Cardiac fibroblast (primary cell): Measurements from ENCODE around the gene TNNI3K.

Experiments used
- DNase-seq, 2 donors: peaks; one replicate each; pipeline versions ENCODE4 v3.0.0 to v3.0.0-alpha.2; 2010; ENCODE audit warnings: low read depth in 2 of 2
- H3K4me3 ChIP-seq, 2 donors: replicated peaks in 1 of 2; 1 replicate in 1 of 2; 2 replicates in 1 of 2; pipeline ENCODE4 v1.5.1; 2011; ENCODE audit warnings: low read depth in 2 of 2, low read length in 2 of 2, mild to moderate bottlenecking in 2 of 2, moderate library complexity in 1 of 2
- TF ChIP-seq, protein P1 (sequence below): IDR thresholded peaks from one replicate; pipeline ENCODE4 v1.5.1; 2011; ENCODE audit warnings: low read depth, mild to moderate bottlenecking, low read length, inconsistent platforms

TNNI3K gene

DNA sequence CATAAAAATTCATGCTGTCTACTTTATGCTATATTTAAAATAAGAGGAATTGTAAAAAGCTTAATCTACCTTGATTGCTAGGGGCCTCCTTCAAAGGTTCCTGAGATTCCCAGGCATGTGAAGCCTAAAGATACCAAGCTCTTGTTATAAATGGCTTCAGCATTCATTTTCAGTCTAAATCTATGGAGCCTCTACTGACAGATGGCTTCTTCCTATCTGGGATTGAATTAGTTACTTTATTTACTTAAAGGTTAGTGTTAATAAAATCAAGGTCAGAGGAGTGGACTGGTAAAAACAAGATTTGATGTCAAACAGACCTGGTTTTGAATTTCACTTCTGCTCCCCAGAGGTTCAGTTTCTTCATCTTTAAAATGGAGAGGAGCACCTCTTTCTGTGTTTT, 93.7 kb downstream of the TNNI3K start:
- H3K4me3 ChIP-seq = no peak overlapping the region
- TF ChIP-seq, protein P1, sequence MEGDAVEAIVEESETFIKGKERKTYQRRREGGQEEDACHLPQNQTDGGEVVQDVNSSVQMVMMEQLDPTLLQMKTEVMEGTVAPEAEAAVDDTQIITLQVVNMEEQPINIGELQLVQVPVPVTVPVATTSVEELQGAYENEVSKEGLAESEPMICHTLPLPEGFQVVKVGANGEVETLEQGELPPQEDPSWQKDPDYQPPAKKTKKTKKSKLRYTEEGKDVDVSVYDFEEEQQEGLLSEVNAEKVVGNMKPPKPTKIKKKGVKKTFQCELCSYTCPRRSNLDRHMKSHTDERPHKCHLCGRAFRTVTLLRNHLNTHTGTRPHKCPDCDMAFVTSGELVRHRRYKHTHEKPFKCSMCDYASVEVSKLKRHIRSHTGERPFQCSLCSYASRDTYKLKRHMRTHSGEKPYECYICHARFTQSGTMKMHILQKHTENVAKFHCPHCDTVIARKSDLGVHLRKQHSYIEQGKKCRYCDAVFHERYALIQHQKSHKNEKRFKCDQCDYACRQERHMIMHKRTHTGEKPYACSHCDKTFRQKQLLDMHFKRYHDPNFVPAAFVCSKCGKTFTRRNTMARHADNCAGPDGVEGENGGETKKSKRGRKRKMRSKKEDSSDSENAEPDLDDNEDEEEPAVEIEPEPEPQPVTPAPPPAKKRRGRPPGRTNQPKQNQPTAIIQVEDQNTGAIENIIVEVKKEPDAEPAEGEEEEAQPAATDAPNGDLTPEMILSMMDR = no peak
- DNase-seq = no peak

DNA sequence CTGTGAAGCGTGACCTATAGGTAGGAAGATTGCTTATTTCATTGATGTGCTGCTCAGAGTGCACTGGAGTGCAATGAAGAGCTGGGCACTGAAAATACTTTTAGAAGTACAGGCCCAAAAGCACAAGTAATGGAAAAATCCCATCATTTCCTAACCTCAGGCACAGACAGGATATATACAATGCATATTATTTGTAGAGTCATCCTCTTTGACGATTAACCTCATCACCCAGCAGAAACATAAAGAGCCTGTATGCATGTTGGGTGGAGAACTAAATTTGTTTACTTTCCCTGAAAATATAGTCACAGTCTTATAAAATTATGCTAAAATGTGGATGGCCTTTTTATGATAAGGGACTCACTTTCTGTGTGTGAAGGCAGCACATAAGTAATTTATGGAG, 98.1 kb downstream of the TNNI3K start:
- TF ChIP-seq, protein P1 = no peak
- H3K4me3 ChIP-seq = no peak overlapping the region
- DNase-seq = no peak

DNA sequence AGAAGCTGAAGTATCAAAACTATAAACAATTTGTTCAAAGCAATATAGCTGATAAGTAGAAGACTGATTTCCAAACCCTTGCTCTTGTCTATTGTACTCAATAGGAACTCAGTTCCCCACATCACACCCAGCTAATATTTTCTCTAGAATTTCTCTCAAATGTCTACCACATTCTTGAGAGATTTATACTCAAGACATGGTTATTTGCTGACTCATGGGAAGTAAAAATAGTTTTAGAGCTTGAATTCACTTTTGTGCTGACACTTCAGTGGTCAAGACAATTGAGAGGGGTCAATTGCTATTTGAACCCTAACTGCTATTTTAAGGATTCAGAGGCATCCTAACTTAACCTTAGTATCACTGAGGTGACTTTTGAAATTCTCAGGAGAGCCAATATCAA, 99.0 kb downstream of the TNNI3K start:
- no peak for DNase-seq

DNA sequence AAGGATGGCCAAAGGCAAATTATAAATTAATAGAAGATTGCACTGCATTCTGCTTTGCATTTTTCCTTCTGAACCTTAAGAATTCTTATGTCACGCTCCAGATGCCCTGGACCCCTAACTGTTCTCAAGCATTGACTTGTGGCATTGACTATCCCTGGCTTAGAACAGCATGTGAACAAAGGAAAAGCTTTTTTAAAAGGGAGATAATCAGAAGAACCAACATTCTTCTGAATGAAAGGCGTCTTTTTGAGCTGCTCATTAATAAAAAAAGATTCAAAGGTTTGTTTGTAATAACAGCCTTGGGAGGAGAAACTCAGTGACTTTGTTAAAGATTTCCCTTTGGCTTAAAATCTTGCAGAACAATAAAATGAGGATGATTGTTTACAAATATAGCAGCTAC, 105.5 kb downstream of the TNNI3K start:
- TF ChIP-seq, protein P1 = no peak
- no peak for DNase-seq
- no peak overlapping the region for H3K4me3 ChIP-seq

More for the DNA sequence above, 99.0 kb downstream of the TNNI3K start:
- TF ChIP-seq, protein P1 = no peak
- no peak overlapping the region for H3K4me3 ChIP-seq

DNA sequence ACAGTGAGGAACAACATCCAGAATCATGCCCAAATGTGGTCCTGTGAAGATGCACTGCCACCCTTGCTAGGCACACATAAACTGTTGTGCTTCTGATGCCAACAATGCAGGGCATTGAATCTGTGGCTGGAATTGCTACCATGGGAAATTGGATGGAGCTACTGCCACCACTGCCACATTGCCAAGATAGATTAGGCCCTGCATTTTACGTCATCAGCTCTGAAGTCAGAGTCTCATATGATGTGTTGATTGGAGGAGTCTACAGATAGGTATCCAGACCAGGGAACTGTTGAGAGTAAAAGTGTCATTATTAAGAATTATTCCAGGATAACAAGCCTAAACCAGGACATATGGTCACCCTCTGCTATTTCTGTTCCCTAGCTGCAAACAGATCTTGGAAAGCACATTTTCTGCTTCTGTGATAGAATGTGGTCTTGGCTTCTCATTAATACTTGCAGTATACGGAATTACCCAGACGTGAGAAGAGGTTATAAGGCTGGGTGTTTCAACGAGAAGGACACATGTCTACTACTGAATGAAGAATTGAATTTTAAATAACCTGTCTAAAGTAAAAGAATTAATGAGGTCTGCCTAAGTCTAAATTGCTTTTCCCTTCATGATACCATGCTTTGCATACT, 106.6 kb downstream of the TNNI3K start:
- no peak for DNase-seq
- TF ChIP-seq, protein P1 = no peak
- H3K4me3 ChIP-seq = no peak overlapping the region

DNA sequence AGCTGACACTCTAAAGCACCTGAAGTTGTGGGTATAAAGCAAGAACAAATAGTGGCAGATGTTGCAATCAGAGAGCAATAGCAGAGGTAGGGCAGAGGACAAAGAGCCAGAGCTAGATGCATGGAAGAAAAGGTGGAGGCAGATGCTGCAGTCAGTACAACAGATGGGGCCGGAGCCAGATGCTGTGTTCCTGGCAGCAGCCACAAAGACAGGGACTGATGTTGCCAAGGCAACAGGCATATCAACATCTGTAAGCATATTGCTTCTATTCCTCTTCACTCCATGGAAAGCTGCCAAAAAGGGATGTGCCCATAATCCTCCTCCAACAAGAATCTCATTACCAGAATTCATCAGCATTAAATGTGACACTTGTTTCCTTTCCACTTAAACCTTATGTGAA, 108.0 kb downstream of the TNNI3K start:
- no peak for DNase-seq
- no peak overlapping the region for H3K4me3 ChIP-seq

More for the DNA sequence above, 108.0 kb downstream of the TNNI3K start:
- TF ChIP-seq, protein P1 = no peak
